Caco-2 (cell line): ENCODE measurements around the gene EML4. TPM values are rescaled to one million over a fixed set of nuclear protein-coding genes. Genes with fewer than 3 reads are reported as not detected.

Experiments
- BruUV-seq: library from RNA; stranded (reverse); fragments of 400-500 nt; replicated peaks from 2 replicates; lab custom pipeline; 2021; lab: Mats Ljungman, UMichigan
- CTCF ChIA-PET: fragments of 300-600 bp; sonication (Branson Sonifier 250); formaldehyde crosslinking; loops from one replicate; lab custom pipeline; 2022; ENCODE audit warnings: antibody characterized with exemption; lab: Charles Lee
- POLR2A ChIA-PET: fragments of 300-600 bp; sonication (Branson Sonifier 250); formaldehyde crosslinking; loops from one replicate; lab custom pipeline; 2022; ENCODE audit warnings: antibody characterized with exemption; lab: Charles Lee
- DNase-seq, 2 experiments: peaks; one replicate each; pipeline versions ENCODE4 v3.0.0 to v3.0.0-alpha.2; 2020 to 2022
- H3K27me3 ChIP-seq: replicated peaks from 2 replicates; pipeline ENCODE4 v1.6.0; 2011; ENCODE audit warnings: low read length; ENCODE audit not compliant: control insufficient read depth, insufficient read depth
- H3K36me3 ChIP-seq: 2 replicates; pipeline ENCODE4 v1.5.1; 2011; ENCODE audit warnings: low read length; ENCODE audit not compliant: control insufficient read depth, insufficient read depth
- H3K4me1 ChIP-seq: fragments of 250-450 bp; sonication (Bioruptor Pico); 2 replicates; pipeline ENCODE4 v1.5.1; 2020; ENCODE audit warnings: mild to moderate bottlenecking
- H3K4me3 ChIP-seq: 2 replicates; pipeline ENCODE4 v1.5.1; 2011; ENCODE audit warnings: low read depth, mild to moderate bottlenecking, control low read depth, low read length
- H3K9me3 ChIP-seq: fragments of 250-450 bp; sonication (Bioruptor Pico); 2 replicates; pipeline ENCODE4 v1.5.1; 2020; ENCODE audit warnings: mild to moderate bottlenecking, moderate library complexity
- H3K27ac Mint-ChIP-seq: one replicate; pipeline ENCODE4 v1.8.0; 2022; ENCODE audit warnings: mixed read lengths; ENCODE audit not compliant: unreplicated experiment
- H3K27me3 Mint-ChIP-seq: one replicate; pipeline ENCODE4 v1.8.0; 2022; ENCODE audit warnings: mixed read lengths; ENCODE audit not compliant: insufficient read depth, unreplicated experiment
- H3K36me3 Mint-ChIP-seq: one replicate; pipeline ENCODE4 v1.8.0; 2022; ENCODE audit warnings: mild to moderate bottlenecking, mixed read lengths; ENCODE audit not compliant: insufficient read depth, unreplicated experiment
- H3K4me1 Mint-ChIP-seq: one replicate; pipeline ENCODE4 v1.8.0; 2022; ENCODE audit warnings: low read depth, mixed read lengths; ENCODE audit not compliant: unreplicated experiment
- H3K4me3 Mint-ChIP-seq: one replicate; pipeline ENCODE4 v1.8.0; 2022; ENCODE audit warnings: mild to moderate bottlenecking, moderate library complexity, mixed read lengths; ENCODE audit not compliant: unreplicated experiment
- H3K9me3 Mint-ChIP-seq: one replicate; pipeline ENCODE4 v1.8.0; 2022; ENCODE audit warnings: mixed read lengths; ENCODE audit not compliant: unreplicated experiment
- intact Hi-C: fragments of 100-400 bp; cut with micrococcal nuclease; formaldehyde crosslinking; loops from one replicate; pipeline ENCODE4 v1.10.0; 2022; ENCODE audit not compliant: unreplicated experiment
- total RNA-seq: library from RNA; stranded (reverse); gene quantifications from 2 replicates; pipeline ENCODE4 v1.2.3, GENCODE V29; 2022
- TF ChIP-seq, protein P1 (sequence below), 2 experiments: fragments of 200-600 bp in 1 of 2; IDR thresholded peaks; 1 replicate in 1 of 2; 2 replicates in 1 of 2; pipeline versions ENCODE4 v1.5.1 to v1.8.0; 2011 to 2022; ENCODE audit warnings: antibody characterized with exemption in 1 of 2, control low read depth in 1 of 2, inconsistent platforms in 1 of 2, low read depth in 1 of 2, low read length in 1 of 2, mild to moderate bottlenecking in 1 of 2, moderate library complexity in 1 of 2; ENCODE audit not compliant: insufficient read depth in 1 of 2, severe bottlenecking in 1 of 2, unreplicated experiment in 1 of 2

Gene EML4
- total RNA-seq, 1 experiment from 2014 or later = 125 TPM

DNA sequence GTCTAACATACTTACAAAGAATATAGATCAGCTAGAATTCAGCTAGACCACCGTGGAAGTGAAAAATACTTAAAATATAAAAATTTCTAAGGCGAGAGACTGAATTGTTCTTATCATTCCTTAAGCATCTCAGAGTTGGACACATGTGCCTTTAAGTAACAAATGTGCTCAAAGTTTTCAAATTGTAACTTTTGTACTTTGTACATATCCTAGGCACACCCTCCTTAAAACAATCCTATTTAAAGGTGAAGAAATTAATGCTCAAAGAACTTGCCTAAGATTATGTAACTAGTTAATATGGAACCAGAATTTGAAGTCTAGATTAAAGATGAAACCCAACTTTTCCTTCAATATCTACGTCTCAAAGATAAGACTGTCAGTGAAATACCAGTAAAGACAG lies 74.1 kb downstream of the EML4 start:
- TF ChIP-seq, protein P1, sequence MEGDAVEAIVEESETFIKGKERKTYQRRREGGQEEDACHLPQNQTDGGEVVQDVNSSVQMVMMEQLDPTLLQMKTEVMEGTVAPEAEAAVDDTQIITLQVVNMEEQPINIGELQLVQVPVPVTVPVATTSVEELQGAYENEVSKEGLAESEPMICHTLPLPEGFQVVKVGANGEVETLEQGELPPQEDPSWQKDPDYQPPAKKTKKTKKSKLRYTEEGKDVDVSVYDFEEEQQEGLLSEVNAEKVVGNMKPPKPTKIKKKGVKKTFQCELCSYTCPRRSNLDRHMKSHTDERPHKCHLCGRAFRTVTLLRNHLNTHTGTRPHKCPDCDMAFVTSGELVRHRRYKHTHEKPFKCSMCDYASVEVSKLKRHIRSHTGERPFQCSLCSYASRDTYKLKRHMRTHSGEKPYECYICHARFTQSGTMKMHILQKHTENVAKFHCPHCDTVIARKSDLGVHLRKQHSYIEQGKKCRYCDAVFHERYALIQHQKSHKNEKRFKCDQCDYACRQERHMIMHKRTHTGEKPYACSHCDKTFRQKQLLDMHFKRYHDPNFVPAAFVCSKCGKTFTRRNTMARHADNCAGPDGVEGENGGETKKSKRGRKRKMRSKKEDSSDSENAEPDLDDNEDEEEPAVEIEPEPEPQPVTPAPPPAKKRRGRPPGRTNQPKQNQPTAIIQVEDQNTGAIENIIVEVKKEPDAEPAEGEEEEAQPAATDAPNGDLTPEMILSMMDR (IDR thresholded peaks at IDR 0.05; ENCODE audit: insufficient read depth in 1 of 2, low read depth in 1 of 2, low read length in 1 of 2, severe bottlenecking in 1 of 2, unreplicated experiment in 1 of 2) = no peak
- Mint-ChIP-seq H3K36me3 (peaks cover 25% of the 10 kb centered on the region), H3K27ac (no peak overlapping the region), H3K27me3 (no peaks in the 10 kb centered on the region), H3K9me3 (no peaks in the 10 kb centered on the region), H3K4me3 (no peak overlapping the region), H3K4me1 (peaks cover 39% of the 10 kb centered on the region)
- Histone ChIP-seq H3K9me3 (no peaks in the 10 kb centered on the region), H3K4me3 (no peak overlapping the region), H3K4me1 (peaks cover 21% of the 10 kb centered on the region), H3K36me3 (peaks cover 3% of the 10 kb centered on the region; the same call in 1 of the 2 replicates), H3K27me3 (no peaks in the 10 kb centered on the region)
- CTCF ChIA-PET = interaction anchor here (0.6 to 0.7 kb wide), 2 partner anchors 73 to 148 kb away, joined by 3 read pairs; no protein-coding TSS in a partner anchor
- intact Hi-C loops = no loop called here
- POLR2A ChIA-PET = no interaction called here
- no TSS peak for BruUV-seq
- DNase-seq = no peak

- ChIA-PET CTCF (no interaction called here), POLR2A (no interaction called here)
- TF ChIP-seq, protein P1 (IDR thresholded peaks at IDR 0.05; ENCODE audit: insufficient read depth in 1 of 2, low read depth in 1 of 2, low read length in 1 of 2, severe bottlenecking in 1 of 2, unreplicated experiment in 1 of 2) = no peak
- Mint-ChIP-seq H3K4me1 (peaks cover 32% of the 10 kb centered on the region), H3K9me3 (no peaks in the 10 kb centered on the region), H3K36me3 (peaks cover 25% of the 10 kb centered on the region), H3K4me3 (no peak overlapping the region), H3K27me3 (no peaks in the 10 kb centered on the region), H3K27ac (peak overlapping the region; percentile 40)
- DNase-seq = no peak
- Histone ChIP-seq H3K4me3 (no peak overlapping the region), H3K9me3 (no peaks in the 10 kb centered on the region), H3K27me3 (no peaks in the 10 kb centered on the region), H3K36me3 (peaks cover 3% of the 10 kb centered on the region; the same call in 1 of the 2 replicates), H3K4me1 (peaks cover 15% of the 10 kb centered on the region)
- intact Hi-C loops = no loop called here
- BruUV-seq = no TSS peak
These were observed 75.4 kb downstream of the EML4 start for GRCh38 chr2:42244520-42244919.

DNA sequence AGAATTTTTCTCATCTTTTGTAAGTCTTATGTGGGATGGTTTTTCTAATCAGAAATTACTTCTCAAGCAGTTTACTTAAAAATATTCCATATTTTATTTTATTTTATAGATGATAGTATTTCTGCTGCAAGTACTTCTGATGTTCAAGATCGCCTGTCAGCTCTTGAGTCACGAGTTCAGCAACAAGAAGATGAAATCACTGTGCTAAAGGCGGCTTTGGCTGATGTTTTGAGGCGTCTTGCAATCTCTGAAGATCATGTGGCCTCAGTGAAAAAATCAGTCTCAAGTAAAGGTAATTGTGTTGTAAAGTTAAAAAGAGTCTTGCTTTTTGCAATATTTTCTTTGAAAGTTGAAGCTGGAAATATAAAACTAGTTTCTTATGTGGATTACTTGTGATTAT lies 76.2 kb downstream of the EML4 start:
- BruUV-seq = no TSS peak
- DNase-seq = no peak
- H3K9me3 Mint-ChIP-seq = no peaks in the 10 kb centered on the region
- ChIA-PET POLR2A (no interaction called here), CTCF (no interaction called here)
- H3K36me3 Mint-ChIP-seq = peaks cover 33% of the 10 kb centered on the region
- TF ChIP-seq, protein P1 (IDR thresholded peaks at IDR 0.05; ENCODE audit: insufficient read depth in 1 of 2, low read depth in 1 of 2, low read length in 1 of 2, severe bottlenecking in 1 of 2, unreplicated experiment in 1 of 2) = no peak
- no peak overlapping the region for H3K4me3 Mint-ChIP-seq
- Histone ChIP-seq H3K27me3 (no peaks in the 10 kb centered on the region), H3K4me3 (no peak overlapping the region), H3K9me3 (no peaks in the 10 kb centered on the region), H3K36me3 (peaks cover 3% of the 10 kb centered on the region; the same call in 1 of the 2 replicates), H3K4me1 (peaks cover 13% of the 10 kb centered on the region)
- H3K4me1 Mint-ChIP-seq = peaks cover 30% of the 10 kb centered on the region
- H3K27ac Mint-ChIP-seq = no peak overlapping the region
- intact Hi-C loops = no loop called here
- no peaks in the 10 kb centered on the region for H3K27me3 Mint-ChIP-seq
